Measurements from ENCODE around the gene UBE2D4.
A peak's percentile ranks its signal among the peaks of the same experiment; 100 is the strongest.
"Not testable (repeated sequence)": the region's sequence is repeated elsewhere in the genome, so short reads cannot be mapped to it uniquely, and the experiment has no call there.

The UBE2D4 gene

GRCh38 chr7:43968172-43969040 lies 42.2 kb downstream of the UBE2D4 start:
- not testable (repeated sequence) for DNase-seq

GRCh38 chr7:43969586-43969985 lies 43.4 kb downstream of the UBE2D4 start:
- DNase-seq: not testable (repeated sequence)

DNA sequence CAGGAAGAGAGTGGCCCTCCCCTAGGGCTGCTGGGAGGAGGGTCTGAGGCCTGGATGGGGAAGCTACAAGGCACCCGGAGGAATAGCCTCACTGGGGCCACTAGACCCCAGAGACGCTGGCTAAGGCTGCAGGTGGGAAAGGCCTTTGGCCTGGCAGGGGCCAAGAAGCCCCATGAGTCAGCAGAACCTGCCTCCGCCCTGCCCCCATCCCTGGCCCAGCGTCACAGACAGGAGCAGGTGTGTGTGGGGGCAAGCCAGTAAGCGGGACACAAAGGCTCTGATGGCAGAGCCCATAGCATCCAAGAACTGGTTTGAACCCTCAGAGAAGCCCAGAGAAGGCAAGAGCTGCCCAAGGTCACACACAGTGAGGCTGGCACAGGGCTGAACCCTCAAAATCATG lies 44.5 kb downstream of the UBE2D4 start:
- DNase-seq: not testable (repeated sequence)

- not testable (repeated sequence) for DNase-seq
These were observed 47.9 kb downstream of the UBE2D4 start for GRCh38 chr7:43974033-43974573.

DNA sequence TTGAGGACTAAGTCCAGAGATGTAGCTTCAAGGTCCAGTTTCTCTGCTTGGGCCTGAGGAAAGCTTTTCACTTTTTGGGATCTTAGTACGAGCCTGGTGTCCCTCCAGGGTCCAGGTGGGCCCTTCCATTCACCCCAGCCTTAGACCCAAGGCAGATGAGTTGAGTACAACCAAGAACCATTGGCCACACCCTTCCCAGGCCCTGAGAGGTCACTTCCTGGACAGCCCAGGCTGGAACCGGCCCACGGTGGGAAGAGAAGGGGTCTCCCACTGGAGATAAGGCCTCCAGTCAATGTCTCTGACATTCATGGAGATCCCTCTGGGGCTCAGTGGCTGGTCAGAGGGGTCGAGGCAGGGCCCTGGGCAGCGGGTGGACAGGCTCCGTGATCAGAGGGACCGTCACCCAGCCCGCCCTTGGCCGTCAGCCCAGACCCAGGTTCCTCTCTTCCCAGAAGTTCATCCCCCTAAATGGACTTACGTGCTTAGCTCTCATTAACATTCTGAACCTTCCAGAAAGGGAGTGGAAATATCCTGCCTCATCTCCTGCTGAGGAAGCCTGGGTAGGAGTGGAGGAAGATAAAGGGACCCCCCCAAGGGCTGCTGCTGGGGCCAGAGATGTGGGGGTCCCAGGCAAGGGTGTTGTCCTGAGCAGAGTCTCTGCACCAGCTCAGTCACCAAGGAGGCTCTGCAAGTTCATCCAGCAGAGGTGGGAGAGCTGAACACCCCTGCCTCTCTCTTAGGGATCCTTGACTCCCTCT lies 48.7 kb downstream of the UBE2D4 start:
- DNase-seq: not testable (repeated sequence)

GRCh38 chr7:43977525-43977924 lies 51.3 kb downstream of the UBE2D4 start:
- no peak for DNase-seq

GRCh38 chr7:43978102-43978501 lies 51.9 kb downstream of the UBE2D4 start:
- DNase-seq: not testable (repeated sequence)

DNA sequence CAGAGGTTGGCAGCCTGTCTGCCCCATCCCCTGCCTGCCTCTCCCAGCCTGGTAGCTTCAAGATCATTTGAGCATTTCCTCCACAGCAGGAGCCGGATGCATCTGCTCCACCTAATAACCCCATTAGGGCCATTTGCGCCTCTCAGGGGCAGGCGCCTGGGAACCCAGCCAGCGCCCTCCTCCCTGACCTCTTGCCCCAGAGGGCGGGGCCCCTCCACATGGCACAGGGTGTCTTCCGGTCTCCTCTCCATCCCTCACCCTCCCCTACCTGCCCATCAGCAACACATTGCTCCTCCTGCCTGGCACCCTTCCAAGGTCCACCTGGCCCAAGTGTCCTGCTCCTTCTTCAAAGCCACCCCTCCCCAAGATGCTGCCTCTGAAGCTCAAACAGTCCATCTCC lies 56.6 kb downstream of the UBE2D4 start:
- not testable (repeated sequence) for DNase-seq

DNA sequence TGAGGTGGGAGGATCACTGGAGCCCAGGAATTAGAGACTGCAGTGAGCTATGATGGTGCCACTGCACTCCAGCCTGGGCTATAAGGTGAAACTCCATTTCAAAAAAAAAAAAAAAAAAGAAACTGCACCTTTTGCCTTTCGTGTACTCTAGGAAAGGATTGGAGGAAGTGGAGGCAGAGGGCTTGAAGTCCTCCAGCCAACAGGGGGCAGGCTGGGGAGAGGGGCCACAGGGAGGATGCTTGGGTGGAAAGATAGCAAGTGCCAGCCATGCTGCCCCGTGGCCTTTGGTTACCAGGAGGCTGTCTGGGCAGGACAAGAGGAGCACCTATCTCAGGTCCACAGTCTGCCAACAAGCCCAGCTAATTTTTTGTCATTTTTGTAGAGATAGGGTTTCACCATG lies 57.5 kb downstream of the UBE2D4 start:
- DNase-seq: not testable (repeated sequence)

GRCh38 chr7:43985904-43986864 lies 59.9 kb downstream of the UBE2D4 start:
- DNase-seq: peak; percentile 88

DNA sequence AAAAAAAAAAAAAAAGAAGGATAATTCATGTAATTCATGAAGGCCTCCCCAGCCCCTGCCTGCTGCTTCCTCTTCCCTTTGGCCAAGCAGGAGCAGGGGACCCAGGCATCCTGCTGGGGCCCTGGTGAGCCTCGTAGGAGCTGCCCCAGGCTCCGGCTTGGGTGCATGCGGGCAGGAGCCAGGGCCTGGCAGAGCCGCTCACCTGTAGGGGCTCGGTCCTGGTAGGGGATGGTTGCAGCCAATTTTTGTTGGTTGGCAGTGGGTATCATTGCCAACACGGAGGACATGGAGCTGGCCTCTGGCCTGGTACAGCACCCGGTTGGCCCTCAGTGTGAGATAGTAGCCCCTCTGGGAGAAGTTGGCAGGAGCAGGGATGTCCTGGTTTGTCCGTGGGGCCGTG lies 61.2 kb downstream of the UBE2D4 start:
- DNase-seq: not testable (repeated sequence)

DNA sequence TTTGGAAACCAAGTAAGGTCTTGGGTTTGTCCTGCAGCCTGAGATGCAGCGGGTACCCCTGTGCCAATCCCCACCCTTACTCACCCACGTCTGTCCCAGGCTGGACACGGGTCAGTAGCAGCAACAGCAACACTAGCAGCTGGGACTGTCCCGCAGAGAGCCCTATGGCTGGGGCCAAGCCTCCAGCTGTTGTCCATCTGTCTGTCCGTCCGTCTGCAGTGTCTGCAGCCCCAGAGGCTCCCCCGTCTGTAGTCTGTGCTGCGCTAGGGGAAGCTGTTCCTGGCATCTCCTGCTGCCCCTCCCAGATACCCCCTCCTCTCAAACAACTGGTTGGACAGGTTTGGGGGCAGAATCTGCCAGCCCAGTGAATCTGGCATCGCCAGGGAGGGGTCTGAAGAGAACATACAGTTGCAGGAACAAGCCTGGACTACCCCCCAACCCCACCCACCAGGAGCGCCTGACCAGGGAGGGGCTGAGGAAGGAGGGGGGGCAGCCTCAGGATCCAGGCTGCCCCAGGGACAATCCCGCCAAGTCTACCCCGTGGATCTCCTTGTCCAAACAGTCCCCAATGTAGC lies 63.9 kb downstream of the UBE2D4 start:
- DNase-seq: not testable (repeated sequence)

GRCh38 chr7:43990829-43991228 lies 64.6 kb downstream of the UBE2D4 start:
- not testable (repeated sequence) for DNase-seq

DNA sequence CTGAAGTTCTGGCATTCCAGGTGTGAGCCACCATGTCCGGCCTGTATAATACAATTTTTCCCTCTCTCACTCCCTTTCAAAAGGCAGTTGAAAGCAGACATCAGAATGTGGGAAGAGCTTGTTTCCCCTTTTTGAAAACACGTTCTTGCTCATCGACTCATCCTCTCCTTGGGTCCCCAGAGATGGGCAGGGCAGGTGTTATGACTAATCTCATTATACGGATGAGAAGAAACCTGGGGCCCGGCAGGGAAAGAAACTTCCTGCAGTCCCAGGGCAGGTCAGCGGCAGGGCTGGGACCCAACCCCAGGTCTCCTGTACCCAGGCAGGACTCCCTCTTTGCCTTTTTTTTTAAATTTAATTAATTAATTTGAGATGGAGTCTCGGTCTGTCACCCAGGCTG lies 66.7 kb downstream of the UBE2D4 start:
- DNase-seq: not testable (repeated sequence)

GRCh38 chr7:43994681-43995080 lies 68.4 kb downstream of the UBE2D4 start:
- not testable (repeated sequence) for DNase-seq

DNA sequence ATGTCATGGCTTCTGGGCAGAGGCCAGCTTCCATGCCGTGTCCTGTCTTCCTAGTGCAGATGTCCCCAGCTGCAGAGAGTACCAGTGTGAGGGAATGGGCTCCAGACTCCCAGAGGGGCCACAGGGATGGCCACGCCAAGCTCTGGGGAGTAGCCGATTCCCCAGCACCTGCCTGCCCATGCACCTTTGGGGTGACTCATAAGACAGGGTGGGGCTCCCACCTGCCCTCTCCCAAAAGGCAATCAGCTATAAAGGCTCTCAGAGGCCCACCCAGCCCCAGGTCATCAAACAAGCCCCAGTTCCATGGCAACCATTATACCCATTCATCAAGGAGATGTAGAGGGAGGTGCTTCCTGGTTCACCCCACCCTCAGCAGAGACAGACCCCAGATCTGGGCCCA lies 71.3 kb downstream of the UBE2D4 start, which contains the start of gene SPDYE1:
TSS of gene SPDYE1 (plus strand) at position 366 of the 400 bp plus-strand sequence. CDS start 2,053 bp downstream, outside the sequence.
- not testable (repeated sequence) for DNase-seq
